B cell (primary cell): Measurements from ENCODE around the gene DBNDD2.

Source experiments
- CTCF ChIP-seq: fragments of 200-600 bp; IDR thresholded peaks from one replicate; pipeline ENCODE4 v1.8.0; 2022; ENCODE audit warnings: antibody characterized with exemption, mild to moderate bottlenecking
- EZH2 ChIP-seq: IDR thresholded peaks from 2 replicates; pipeline ENCODE4 v1.6.1; 2012; ENCODE audit warnings: borderline replicate concordance, low read depth, mild to moderate bottlenecking, moderate library complexity, low read length; ENCODE audit not compliant: insufficient read depth, poor library complexity, severe bottlenecking

GRCh38 chr20:45391559-45391958 is 16.5 kb upstream of the DBNDD2 start:
- TF ChIP-seq CTCF (no peak), EZH2 (no peak)
